Measurements from ENCODE around the gene RHOT2.

RHOT2 gene

DNA sequence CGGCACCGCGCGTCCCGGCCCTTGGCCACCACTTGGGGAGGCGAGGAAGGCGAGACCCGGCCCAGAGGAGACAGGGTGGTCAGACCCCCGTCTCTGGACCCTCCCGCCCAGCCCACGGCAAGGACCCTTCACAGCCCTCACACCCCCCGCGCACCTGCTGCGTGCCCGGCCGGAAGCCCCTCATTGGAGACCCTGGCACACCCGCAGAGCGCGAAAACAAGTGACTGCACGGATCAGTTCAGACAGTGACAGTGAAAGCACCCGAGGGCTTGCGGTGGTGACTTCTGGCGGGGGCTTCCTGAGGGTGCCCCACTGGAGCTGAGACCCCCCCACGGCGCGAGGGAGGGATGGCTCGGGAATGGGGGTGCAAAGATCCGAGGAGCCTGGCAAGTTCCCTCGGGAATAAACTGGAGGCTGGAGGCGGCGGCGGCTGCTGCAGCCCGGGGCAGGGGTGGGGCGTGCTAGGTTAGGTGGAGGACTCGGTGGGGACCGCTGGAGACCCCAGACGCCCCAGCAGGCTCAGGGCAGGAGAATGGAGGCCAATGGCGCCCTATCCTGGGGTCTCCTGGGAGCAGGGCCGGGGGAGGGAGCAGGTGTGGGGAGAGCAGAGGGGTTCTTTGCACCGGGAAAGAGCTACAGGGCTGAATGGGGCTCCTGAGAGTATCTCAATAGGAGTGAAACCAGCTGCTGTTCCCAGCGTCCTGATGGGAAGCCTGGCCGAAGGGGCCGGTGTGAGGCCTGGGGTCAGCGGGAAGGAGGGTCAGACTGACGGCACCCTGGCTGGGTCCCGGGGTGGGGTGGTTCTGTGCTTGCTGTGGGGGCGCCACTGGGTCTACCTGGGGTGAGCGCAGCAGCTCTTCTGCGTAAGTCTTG, 38.5 kb downstream of the RHOT2 start:
- no peak for TF ChIP-seq GATA3 (IDR thresholded peaks at IDR 0.05; ENCODE audit: low read depth, low read length)
- TF ChIP-seq GATA2 (IDR thresholded peaks at IDR 0.05; ENCODE audit: low read depth, low read length), result no peak

DNA sequence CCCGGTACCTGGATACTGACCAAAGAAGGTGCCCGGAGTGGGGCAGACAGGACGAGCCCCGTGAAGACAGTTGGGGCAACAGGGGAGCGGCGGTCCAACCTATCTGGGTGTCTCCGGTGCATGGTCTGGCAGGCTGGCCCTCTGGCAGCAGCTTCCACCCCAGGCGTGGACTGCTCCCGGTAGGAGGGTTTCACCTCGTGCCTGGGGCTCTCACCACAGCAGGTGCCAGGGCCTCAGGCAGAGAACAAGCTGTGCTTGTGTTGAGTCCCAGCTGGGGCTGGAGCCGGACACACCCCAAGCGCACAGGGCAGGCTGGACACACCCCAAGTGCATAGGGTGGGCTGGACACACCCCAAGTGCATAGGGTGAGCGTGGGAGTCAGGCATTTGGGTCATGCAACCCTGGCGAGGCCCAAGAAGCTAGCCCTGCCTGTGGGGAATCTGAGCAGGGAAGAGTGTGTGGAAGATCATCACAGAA, 39.2 kb downstream of the RHOT2 start:
- no peak for TF ChIP-seq GATA3 (IDR thresholded peaks at IDR 0.05; ENCODE audit: low read depth, low read length)
- no peak for TF ChIP-seq GATA2 (IDR thresholded peaks at IDR 0.05; ENCODE audit: low read depth, low read length)

DNA sequence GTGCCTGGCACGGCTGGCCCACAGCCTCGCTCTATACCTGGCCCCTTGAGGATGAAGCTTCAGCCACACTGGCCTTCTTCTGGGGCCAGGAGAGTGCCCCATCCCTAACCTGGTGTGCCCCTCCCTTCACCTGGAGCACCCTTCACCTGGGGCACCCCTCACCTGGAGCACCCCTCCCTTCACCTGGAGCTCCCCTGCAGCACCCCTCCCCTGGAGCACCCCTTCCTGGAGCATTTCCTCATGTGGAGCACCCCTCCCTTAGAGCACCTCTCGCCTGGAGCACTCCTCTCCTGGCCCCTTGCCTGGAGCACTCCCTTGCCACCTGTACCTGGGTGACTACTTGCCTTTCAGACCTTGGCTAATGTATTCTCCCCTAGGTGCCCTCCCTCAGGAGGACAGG, 40.1 kb downstream of the RHOT2 start:
- no peak for TF ChIP-seq GATA3 (IDR thresholded peaks at IDR 0.05; ENCODE audit: low read depth, low read length)
- no peak for TF ChIP-seq GATA2 (IDR thresholded peaks at IDR 0.05; ENCODE audit: low read depth, low read length)

DNA sequence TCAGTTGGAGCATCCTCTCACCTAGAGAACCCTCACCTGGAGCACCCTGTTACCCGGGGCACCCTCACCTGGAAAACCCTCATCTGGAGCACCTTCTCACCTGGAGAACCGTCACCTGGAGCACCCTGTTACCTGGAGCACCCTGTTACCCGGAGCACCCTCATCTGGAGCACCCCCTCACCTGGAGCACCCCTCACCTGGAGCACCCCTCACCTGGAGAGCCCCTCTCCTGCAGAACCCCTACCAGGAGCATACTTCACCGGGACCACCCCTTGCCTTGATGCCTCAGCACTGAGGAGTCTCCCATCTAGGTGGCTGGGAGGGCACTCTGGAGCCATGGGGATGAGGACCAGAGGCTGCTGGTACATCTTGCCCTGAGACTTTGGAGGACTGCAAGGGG, 41.0 kb downstream of the RHOT2 start:
- TF ChIP-seq GATA3 (IDR thresholded peaks at IDR 0.05; ENCODE audit: low read depth, low read length) (no peak), GATA2 (IDR thresholded peaks at IDR 0.05; ENCODE audit: low read depth, low read length) (no peak)

DNA sequence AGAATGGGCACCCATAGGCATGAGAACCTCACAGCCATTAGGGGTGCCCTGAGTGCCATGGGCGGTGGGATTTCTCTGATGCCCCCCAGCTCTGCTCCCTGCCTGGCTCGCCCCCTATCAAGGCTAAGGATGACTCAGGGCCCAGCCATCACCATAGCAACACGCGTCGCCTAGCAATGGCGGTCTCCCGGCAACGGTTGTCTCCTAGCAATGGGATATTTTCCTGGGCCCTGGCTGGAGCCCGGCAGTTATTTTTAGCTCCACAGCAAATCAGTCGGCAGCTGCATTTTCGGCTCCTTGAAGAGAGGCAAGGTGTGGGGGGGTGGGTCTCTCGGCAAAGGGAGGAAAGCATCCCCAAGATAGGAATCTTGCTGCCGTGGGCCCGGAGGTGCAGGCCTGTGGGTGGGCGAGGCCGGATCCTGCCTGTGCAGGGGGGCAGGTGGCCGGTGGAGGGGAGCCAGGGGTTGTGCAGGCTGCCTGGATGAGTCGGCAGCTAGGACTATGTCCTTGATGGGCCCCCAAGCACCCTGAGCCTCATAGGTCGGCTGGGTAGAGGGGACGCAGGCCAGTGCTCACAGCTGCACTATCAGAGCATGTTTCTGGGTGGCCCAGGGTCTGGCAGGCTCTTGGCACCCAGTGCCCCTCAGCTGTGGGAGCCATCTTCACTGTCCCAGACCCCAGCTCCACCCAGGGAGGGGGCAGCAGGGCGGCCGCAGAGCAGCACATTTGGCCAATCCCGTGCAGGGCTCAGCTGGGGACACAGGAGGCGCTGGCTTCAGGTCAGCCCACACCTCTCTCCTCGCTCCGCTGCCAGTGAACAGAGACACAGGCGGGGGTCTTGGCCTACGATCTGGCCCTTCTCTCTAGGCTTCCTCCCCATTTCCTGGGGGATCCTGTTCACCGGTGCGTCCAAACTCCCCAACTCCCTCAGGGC, 41.9 kb downstream of the RHOT2 start:
- peak; percentile 82 for TF ChIP-seq GATA2 (IDR thresholded peaks at IDR 0.05; ENCODE audit: low read depth, low read length)
- TF ChIP-seq GATA3 (IDR thresholded peaks at IDR 0.05; ENCODE audit: low read depth, low read length), result no peak

DNA sequence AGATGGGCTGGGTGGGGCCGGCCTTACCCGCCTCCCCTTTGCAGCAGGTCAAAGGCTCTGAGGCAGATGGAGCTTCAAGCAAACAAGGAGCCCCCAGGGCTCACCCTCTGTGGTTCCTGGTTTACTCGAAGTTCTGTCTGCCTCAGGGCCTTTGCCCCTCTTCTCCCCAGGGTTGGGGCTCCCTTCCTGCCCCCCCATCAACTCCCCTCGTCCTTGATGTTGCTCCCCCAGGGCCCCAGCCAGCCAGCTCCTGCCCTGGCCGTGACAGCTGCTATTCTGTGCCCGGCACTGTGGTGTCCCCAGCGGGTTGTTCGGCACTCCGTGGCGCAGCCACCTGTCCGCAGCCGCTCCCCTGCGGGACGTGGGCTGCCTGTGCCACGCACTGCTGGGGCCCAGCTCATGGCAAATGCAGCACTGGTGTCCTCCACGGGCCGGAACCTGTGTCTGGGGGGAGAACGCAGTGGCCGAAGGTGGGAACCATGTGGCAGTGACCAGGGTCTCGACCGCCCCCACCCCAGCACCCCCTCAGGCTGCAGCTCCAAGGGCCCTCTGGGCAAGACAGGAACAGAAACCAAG, 42.7 kb downstream of the RHOT2 start:
- no peak for TF ChIP-seq GATA2 (IDR thresholded peaks at IDR 0.05; ENCODE audit: low read depth, low read length)
- TF ChIP-seq GATA3 (IDR thresholded peaks at IDR 0.05; ENCODE audit: low read depth, low read length), result no peak

DNA sequence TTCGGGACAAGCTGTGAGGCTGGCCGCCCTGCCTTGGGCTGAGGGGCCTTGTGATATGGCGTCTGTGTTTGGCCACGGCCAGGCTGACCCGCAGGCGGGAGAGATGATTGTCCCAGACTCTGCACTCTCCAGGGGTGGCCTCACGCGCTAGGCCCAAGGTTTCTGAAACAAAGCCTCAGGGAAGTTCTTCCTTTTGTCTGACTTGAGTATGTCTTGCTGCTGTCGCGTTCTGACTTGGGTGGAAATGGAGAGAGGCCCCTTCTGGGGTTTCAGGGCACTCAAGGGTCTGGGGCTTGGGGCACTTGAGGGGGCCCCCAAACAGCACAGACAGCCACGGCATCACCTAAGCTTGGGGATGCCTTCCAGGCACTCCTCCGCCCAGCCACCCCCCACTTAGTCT, 43.2 kb downstream of the RHOT2 start:
- no peak for TF ChIP-seq GATA2 (IDR thresholded peaks at IDR 0.05; ENCODE audit: low read depth, low read length)
- TF ChIP-seq GATA3 (IDR thresholded peaks at IDR 0.05; ENCODE audit: low read depth, low read length), result no peak

DNA sequence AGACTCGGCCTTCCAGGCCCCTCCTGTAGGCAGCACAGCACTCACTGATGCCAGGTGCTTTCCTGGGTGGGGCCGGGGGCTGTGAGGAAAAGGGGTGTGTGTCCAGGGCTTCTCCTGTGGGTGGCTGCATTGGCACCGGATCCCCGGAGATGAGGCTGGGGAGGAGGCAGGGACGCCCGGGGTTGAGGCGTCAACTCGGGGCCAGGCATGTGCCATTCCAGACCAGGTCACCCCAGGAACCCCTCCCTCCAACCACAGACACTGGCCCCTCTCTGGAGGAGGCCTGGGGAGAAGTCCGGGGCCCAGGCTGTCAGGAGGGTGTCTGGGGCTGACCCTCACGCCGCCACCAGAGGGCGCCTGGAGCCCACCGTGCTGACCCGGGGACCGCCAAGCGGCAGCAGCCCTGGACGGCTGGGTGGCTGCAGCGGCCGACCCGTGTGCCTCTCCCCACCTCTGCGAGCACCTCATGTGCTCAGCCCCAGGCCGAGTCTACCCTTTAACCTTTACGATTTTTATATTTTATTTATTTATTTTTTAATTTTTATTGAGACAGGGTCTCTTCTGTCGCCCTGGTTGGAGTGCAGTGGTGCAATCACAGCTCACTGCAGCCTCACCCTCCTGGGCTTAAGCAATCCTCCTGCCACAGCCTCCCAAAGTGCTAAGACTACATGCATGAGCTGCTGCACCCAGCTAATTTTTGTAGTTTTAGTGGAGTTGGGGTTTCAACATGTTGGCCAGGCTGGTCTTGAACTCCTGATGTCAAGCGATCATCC, 43.8 kb downstream of the RHOT2 start:
- TF ChIP-seq GATA2 (IDR thresholded peaks at IDR 0.05; ENCODE audit: low read depth, low read length), result no peak
- no peak for TF ChIP-seq GATA3 (IDR thresholded peaks at IDR 0.05; ENCODE audit: low read depth, low read length)

DNA sequence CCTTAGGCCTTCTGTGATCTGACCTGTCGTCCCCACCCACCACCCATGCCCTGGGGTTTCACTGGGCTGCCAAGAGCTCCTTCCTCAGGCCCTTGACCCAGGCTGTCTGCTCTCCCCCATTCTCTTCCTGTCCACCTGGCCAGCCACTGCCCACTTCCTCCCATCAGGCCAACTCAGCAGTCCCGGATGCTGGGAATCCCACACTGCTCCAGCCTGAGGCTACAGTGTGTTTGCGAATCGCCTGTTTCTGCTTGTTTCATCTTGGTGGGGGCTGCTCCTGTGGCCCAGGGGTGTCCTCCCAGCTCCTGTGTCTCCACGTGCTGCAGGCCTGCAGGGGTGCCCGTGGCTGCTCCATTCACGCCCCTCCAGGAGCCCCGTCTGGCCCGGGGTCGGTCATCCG, 46.1 kb downstream of the RHOT2 start:
- TF ChIP-seq GATA2 (IDR thresholded peaks at IDR 0.05; ENCODE audit: low read depth, low read length), result no peak
- TF ChIP-seq GATA3 (IDR thresholded peaks at IDR 0.05; ENCODE audit: low read depth, low read length), result no peak

DNA sequence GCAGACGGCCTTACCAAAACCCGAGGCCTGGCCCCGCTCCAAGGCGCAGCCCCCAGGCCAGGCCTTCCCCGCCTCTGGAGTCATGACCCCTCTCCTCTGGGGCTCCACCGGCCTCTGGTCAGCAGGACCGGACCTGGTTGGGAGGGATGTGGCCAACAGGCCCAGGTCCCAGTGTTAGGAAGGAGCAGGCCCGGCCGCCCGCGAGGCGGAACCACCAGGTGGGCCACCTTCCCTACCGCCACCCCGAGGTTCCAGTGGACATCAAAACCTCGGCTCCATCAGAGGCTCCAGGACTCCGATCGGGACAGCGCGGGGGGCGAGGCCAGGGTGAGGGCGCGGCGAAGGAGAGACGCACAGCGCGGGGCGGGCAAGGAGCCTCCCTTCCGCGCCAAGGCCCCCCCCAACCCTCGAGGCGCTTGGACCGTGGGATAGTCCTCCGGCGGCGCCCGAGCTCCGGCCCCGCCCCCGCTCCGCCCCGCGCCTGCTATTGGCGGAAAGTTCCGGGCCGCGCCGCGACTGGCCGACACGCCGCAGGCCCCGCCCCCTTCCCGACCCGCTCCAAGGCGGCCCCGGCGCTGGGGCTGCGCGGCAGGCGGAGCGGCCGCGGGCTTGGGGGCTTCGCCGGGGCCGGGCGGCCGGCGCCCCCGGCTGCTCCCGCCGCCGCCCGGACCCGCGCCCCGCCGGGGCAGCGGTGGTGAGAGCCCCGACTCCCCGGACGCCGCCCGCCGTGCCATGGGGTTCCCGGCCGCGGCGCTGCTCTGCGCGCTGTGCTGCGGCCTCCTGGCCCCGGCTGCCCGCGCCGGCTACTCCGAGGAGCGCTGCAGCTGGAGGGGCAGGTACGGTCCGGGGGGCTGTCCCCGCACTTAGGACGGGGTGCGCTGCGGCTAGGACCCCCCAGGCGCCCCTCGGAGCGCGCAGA, 46.9 kb downstream of the RHOT2 start, which contains the start of gene METRN:
Gene METRN, plus strand, starts transcription at position 561 of the 919 bp plus-strand sequence. Its CDS starts 172 bp downstream, at position 733.
- TF ChIP-seq GATA3 (IDR thresholded peaks at IDR 0.05; ENCODE audit: low read depth, low read length) (no peak), GATA2 (IDR thresholded peaks at IDR 0.05; ENCODE audit: low read depth, low read length) (no peak)

DNA sequence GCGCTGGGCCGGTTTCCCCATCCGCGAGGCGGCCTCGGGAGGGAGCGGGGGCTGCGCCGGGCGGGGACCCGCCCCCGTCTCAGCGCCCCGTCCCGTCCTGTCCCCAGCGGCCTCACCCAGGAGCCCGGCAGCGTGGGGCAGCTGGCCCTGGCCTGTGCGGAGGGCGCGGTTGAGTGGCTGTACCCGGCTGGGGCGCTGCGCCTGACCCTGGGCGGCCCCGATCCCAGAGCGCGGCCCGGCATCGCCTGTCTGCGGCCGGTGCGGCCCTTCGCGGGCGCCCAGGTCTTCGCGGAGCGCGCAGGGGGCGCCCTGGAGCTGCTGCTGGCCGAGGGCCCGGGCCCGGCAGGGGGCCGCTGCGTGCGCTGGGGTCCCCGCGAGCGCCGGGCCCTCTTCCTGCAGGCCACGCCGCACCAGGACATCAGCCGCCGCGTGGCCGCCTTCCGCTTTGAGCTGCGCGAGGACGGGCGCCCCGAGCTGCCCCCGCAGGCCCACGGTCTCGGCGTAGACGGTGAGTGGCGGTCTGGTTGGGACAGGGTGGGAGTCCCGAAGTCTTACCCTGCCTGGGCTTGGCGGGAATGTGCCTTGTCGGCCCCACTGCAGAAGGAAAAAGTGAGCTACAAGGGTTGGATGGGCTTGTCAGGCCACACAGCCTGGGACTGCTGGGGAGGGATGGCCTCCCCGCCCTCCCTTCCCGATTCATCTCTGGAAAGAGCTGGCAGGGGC, 47.7 kb downstream of the RHOT2 start:
- no peak for TF ChIP-seq GATA3 (IDR thresholded peaks at IDR 0.05; ENCODE audit: low read depth, low read length)
- TF ChIP-seq GATA2 (IDR thresholded peaks at IDR 0.05; ENCODE audit: low read depth, low read length), result no peak

DNA sequence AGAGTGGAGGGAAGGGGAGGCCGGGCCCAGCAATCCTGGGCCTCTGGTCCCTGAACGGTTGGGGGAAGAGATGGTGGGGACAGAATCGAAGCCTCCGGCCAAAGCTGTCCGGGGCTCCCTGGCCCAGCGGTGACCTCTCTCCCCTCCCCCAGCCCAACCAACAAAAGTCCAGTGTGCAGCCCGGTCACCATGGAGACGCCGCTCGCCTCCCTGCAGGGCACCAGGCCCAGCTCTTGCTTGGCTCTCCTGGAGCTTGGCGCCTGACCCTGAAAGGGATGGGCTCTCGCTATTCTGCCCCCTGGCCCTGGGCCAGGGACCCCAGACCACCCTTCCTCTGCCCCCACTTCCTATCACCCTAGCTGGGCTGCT, 48.3 kb downstream of the RHOT2 start:
- TF ChIP-seq GATA2 (IDR thresholded peaks at IDR 0.05; ENCODE audit: low read depth, low read length), result no peak
- TF ChIP-seq GATA3 (IDR thresholded peaks at IDR 0.05; ENCODE audit: low read depth, low read length), result no peak
